ENCODE results near the gene RAMP3.

RAMP3 gene

DNA sequence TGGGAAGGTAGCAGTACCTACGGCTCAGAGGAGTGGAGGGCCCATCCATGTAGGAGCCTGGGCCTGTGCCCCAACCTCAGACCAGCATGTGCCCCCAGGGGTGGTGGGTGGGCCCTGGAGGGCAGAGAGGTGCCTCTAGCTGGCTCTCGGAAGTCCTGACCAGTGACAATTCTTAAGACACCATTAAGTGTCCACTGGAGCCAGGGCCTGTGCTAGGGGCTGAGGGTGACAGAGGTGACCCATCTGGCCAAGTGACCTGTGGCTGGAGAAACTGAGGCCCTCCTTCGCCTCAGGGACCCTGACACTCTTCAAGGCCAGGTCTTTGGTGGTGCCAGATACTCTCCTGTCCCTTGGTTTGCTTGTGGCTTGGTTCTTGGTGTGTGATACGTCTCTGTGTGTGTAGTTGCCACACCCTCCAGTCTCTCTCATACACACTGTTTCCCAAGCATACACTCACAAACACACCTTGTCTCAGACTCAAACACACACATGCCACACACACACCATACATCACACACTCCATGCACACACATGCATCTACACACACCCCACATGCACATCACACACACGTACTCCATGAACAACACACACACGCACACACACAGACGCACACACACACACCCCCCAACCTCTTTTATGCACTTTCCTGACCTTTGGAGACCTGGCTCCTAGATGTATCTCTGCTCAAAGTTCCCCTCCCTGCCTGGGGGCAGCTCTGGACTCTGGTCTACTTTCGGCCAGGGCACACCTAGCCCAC lies 897 bp upstream of the RAMP3 start:
- no CpG with 5 or more reads among the region's 8 CpGs for WGBS (ENCODE audit: insufficient coverage, insufficient read length)
- Histone ChIP-seq H3K4me3 (ENCODE audit: low read length) (peak overlapping the region; percentile 48; the same call in 1 of the 2 replicates), H3K4me1 (ENCODE audit: control insufficient read depth, insufficient read depth, low read length) (peaks cover 2% of the 10 kb centered on the region; the same call in 1 of the 2 replicates), H3K27ac (ENCODE audit: low read length) (no peak overlapping the region), H3K9me3 (ENCODE audit: control insufficient read depth, insufficient read depth, low read length) (no peaks in the 10 kb centered on the region), H3K36me3 (ENCODE audit: control insufficient read depth, insufficient read depth, low read length) (no peaks in the 10 kb centered on the region), H3K27me3 (ENCODE audit: control insufficient read depth, insufficient read depth, low read length) (peaks cover 8% of the 10 kb centered on the region; the same call in 1 of the 2 replicates)
- DNase-seq (ENCODE audit: low read depth, low spot score) = no peak

DNA sequence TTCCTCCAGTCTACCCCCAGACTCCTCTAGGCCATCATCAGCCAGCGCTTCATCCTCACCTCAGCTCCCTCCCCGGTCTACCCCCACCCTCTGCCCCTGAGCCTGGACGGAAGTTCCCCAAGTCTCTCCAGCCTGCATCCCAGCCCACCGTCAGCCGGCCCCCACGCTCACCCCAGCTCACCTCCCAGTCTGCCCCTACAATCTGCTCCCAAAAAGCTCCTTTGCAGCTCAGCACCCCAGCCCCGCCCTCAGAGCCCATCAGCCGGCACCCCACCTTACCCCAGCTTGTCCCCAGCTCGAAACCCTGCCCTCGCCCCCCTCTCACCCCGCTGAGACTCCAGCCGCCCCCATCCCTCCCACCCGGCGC lies 322 bp upstream of the RAMP3 start:
- H3K27ac ChIP-seq (ENCODE audit: low read length) = no peak overlapping the region
- H3K4me3 ChIP-seq (ENCODE audit: low read length) = peak overlapping the region; percentile 48; the same call in 1 of the 2 replicates
- no CpG with 5 or more reads among the region's 14 CpGs for WGBS (ENCODE audit: insufficient coverage, insufficient read length)
- DNase-seq (ENCODE audit: low read depth, low spot score) = no peak
- peaks cover 8% of the 10 kb centered on the region; the same call in 1 of the 2 replicates for H3K27me3 ChIP-seq (ENCODE audit: control insufficient read depth, insufficient read depth, low read length)
- peaks cover 2% of the 10 kb centered on the region; the same call in 1 of the 2 replicates for H3K4me1 ChIP-seq (ENCODE audit: control insufficient read depth, insufficient read depth, low read length)
- no peaks in the 10 kb centered on the region for H3K9me3 ChIP-seq (ENCODE audit: control insufficient read depth, insufficient read depth, low read length)
- no peaks in the 10 kb centered on the region for H3K36me3 ChIP-seq (ENCODE audit: control insufficient read depth, insufficient read depth, low read length)

- Histone ChIP-seq H3K27ac (ENCODE audit: low read length) (no peak overlapping the region), H3K9me3 (ENCODE audit: control insufficient read depth, insufficient read depth, low read length) (no peaks in the 10 kb centered on the region), H3K27me3 (ENCODE audit: control insufficient read depth, insufficient read depth, low read length) (peaks cover 8% of the 10 kb centered on the region; the same call in 1 of the 2 replicates), H3K4me1 (ENCODE audit: control insufficient read depth, insufficient read depth, low read length) (peaks cover 2% of the 10 kb centered on the region; the same call in 1 of the 2 replicates), H3K36me3 (ENCODE audit: control insufficient read depth, insufficient read depth, low read length) (no peaks in the 10 kb centered on the region), H3K4me3 (ENCODE audit: low read length) (no peak overlapping the region)
- no peak for DNase-seq (ENCODE audit: low read depth, low spot score)
- no CpG with 5 or more reads among the region's 1 CpG for WGBS (ENCODE audit: insufficient coverage, insufficient read length)
Measured at GRCh38 chr7:45158471-45158870, 880 bp downstream of the RAMP3 start.

DNA sequence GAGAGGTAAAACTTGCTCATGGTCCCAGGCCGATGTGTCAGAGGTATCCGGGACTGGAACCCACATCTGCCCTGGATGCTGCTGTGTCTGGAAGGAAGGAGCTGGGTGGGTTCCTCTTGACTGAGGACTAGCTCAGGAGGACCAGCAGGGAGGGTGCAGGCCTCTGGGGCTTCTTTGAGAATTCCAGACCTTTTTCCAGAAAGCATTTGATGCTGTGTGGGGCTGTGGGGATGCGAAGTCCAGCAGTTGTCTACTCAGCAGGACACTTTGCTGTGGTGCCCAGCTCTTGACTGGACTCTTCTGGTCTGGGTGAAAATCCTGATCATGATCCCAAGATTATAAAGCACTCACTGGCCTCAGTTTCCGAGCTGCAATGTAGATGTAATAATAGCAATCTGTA lies 1.7 kb downstream of the RAMP3 start:
- H3K36me3 ChIP-seq (ENCODE audit: control insufficient read depth, insufficient read depth, low read length) = no peaks in the 10 kb centered on the region
- H3K9me3 ChIP-seq (ENCODE audit: control insufficient read depth, insufficient read depth, low read length) = no peaks in the 10 kb centered on the region
- peaks cover 8% of the 10 kb centered on the region; the same call in 1 of the 2 replicates for H3K27me3 ChIP-seq (ENCODE audit: control insufficient read depth, insufficient read depth, low read length)
- DNase-seq (ENCODE audit: low read depth, low spot score) = no peak
- H3K27ac ChIP-seq (ENCODE audit: low read length) = no peak overlapping the region
- H3K4me1 ChIP-seq (ENCODE audit: control insufficient read depth, insufficient read depth, low read length) = peaks cover 2% of the 10 kb centered on the region; the same call in 1 of the 2 replicates
- WGBS (ENCODE audit: insufficient coverage, insufficient read length) = no CpG with 5 or more reads among the region's 4 CpGs
- H3K4me3 ChIP-seq (ENCODE audit: low read length) = no peak overlapping the region

- DNase-seq (ENCODE audit: low read depth, low spot score) = no peak
- Histone ChIP-seq H3K36me3 (ENCODE audit: control insufficient read depth, insufficient read depth, low read length) (no peaks in the 10 kb centered on the region), H3K27me3 (ENCODE audit: control insufficient read depth, insufficient read depth, low read length) (peaks cover 8% of the 10 kb centered on the region; the same call in 1 of the 2 replicates), H3K4me1 (ENCODE audit: control insufficient read depth, insufficient read depth, low read length) (peaks cover 2% of the 10 kb centered on the region; the same call in 1 of the 2 replicates), H3K9me3 (ENCODE audit: control insufficient read depth, insufficient read depth, low read length) (no peaks in the 10 kb centered on the region), H3K4me3 (ENCODE audit: low read length) (no peak overlapping the region), H3K27ac (ENCODE audit: low read length) (no peak overlapping the region)
- no CpG with 5 or more reads among the region's 10 CpGs for WGBS (ENCODE audit: insufficient coverage, insufficient read length)
Measured at GRCh38 chr7:45160417-45160881, 2.9 kb downstream of the RAMP3 start.

DNA sequence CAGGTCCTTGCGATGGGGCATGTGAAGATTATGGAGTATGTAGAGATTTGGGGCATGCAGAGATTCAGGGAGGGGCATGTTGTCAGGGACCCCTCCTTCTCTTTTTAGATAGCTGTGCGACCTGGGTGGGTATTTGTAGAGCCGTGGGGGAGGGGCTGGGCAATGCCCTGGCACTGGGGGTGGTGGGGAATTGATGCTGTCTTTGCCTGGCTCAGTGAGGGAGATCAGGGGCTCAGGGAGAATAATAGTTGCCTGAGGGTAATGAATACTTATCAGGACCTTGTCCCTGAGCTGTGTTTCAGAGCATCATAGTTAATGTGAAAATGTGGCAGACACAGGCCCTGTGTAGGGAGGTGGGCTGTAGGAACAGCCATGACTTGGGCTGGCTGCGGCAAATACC lies 3.5 kb downstream of the RAMP3 start:
- H3K27me3 ChIP-seq (ENCODE audit: control insufficient read depth, insufficient read depth, low read length) = peaks cover 8% of the 10 kb centered on the region; the same call in 1 of the 2 replicates
- H3K4me3 ChIP-seq (ENCODE audit: low read length) = no peak overlapping the region
- peaks cover 2% of the 10 kb centered on the region; the same call in 1 of the 2 replicates for H3K4me1 ChIP-seq (ENCODE audit: control insufficient read depth, insufficient read depth, low read length)
- no peak for DNase-seq (ENCODE audit: low read depth, low spot score)
- H3K36me3 ChIP-seq (ENCODE audit: control insufficient read depth, insufficient read depth, low read length) = no peaks in the 10 kb centered on the region
- no peaks in the 10 kb centered on the region for H3K9me3 ChIP-seq (ENCODE audit: control insufficient read depth, insufficient read depth, low read length)
- no CpG with 5 or more reads among the region's 4 CpGs for WGBS (ENCODE audit: insufficient coverage, insufficient read length)
- H3K27ac ChIP-seq (ENCODE audit: low read length) = no peak overlapping the region

DNA sequence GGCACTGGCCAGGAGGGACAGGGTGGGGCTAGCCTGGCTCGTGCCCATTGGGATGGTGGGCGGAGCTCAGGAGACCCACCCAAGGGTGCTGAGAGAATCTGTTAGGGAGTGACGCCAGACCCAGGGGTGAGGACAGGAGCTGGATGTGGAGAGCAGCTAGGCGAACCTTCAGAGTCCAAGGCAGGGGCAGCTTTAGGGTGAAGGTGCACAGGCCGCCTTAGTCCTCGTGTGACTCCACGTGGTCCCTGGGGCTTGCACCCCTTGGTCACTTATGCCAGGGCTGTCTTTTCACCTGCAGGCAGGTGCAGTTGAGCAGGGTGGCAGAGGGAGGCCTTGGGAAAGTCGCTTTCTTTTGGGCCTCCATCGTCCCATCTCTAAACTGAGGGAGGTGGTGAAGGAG lies 4.3 kb downstream of the RAMP3 start:
- Histone ChIP-seq H3K9me3 (ENCODE audit: control insufficient read depth, insufficient read depth, low read length) (no peaks in the 10 kb centered on the region), H3K4me1 (ENCODE audit: control insufficient read depth, insufficient read depth, low read length) (peaks cover under 1% of the 10 kb centered on the region; the same call in 1 of the 2 replicates), H3K36me3 (ENCODE audit: control insufficient read depth, insufficient read depth, low read length) (no peaks in the 10 kb centered on the region), H3K4me3 (ENCODE audit: low read length) (no peak overlapping the region), H3K27me3 (ENCODE audit: control insufficient read depth, insufficient read depth, low read length) (peaks cover 8% of the 10 kb centered on the region; the same call in 1 of the 2 replicates), H3K27ac (ENCODE audit: low read length) (no peak overlapping the region)
- no peak for DNase-seq (ENCODE audit: low read depth, low spot score)
- no CpG with 5 or more reads among the region's 9 CpGs for WGBS (ENCODE audit: insufficient coverage, insufficient read length)

GRCh38 chr7:45162311-45162845 lies 4.8 kb downstream of the RAMP3 start:
- no peaks in the 10 kb centered on the region for H3K36me3 ChIP-seq (ENCODE audit: control insufficient read depth, insufficient read depth, low read length)
- no peak overlapping the region for H3K4me3 ChIP-seq (ENCODE audit: low read length)
- H3K4me1 ChIP-seq (ENCODE audit: control insufficient read depth, insufficient read depth, low read length) = no peaks in the 10 kb centered on the region
- H3K9me3 ChIP-seq (ENCODE audit: control insufficient read depth, insufficient read depth, low read length) = no peaks in the 10 kb centered on the region
- no peak for DNase-seq (ENCODE audit: low read depth, low spot score)
- peaks cover 8% of the 10 kb centered on the region; the same call in 1 of the 2 replicates for H3K27me3 ChIP-seq (ENCODE audit: control insufficient read depth, insufficient read depth, low read length)
- no CpG with 5 or more reads among the region's 3 CpGs for WGBS (ENCODE audit: insufficient coverage, insufficient read length)
- no peak overlapping the region for H3K27ac ChIP-seq (ENCODE audit: low read length)

DNA sequence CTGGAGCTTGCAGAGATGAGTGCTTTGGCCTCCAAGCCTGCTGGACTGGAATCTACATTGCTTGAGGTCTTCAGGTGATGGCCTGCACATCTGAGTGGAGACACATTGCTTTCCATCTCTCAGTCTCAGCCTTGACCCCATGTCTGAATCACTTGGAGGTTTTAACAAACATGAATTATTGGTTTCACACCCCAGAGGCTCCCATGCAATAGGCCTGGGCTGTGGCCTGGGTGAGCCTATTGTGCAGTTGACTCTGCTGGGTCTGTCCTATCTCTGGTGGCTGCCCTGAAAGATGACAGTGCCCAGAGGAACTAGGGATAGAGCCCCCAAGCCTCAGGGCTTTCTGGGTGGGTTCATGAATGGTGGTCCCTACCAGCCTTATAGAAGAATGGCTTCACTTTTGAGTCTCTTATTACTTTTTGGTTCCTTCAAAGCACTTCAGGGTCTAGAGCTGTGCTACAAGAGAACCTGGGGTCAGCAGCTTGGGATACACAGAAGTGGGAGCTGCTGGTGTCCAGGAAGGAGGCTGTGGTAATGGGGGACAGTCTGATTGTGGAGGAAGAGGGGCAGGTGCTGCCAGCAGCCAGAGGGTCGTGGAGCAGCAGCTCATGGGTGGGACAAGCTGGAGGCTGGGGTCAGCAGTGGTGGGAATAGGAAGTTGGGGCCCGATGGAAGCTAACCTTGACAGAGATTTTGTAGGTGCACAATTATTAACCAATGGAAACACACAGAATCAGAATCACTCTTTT lies 5.5 kb downstream of the RAMP3 start:
- no CpG with 5 or more reads among the region's 2 CpGs for WGBS (ENCODE audit: insufficient coverage, insufficient read length)
- Histone ChIP-seq H3K27me3 (ENCODE audit: control insufficient read depth, insufficient read depth, low read length) (peaks cover 6% of the 10 kb centered on the region; the same call in 1 of the 2 replicates), H3K4me1 (ENCODE audit: control insufficient read depth, insufficient read depth, low read length) (no peaks in the 10 kb centered on the region), H3K27ac (ENCODE audit: low read length) (no peak overlapping the region), H3K9me3 (ENCODE audit: control insufficient read depth, insufficient read depth, low read length) (no peaks in the 10 kb centered on the region), H3K4me3 (ENCODE audit: low read length) (no peak overlapping the region), H3K36me3 (ENCODE audit: control insufficient read depth, insufficient read depth, low read length) (no peaks in the 10 kb centered on the region)
- DNase-seq (ENCODE audit: low read depth, low spot score) = no peak

DNA sequence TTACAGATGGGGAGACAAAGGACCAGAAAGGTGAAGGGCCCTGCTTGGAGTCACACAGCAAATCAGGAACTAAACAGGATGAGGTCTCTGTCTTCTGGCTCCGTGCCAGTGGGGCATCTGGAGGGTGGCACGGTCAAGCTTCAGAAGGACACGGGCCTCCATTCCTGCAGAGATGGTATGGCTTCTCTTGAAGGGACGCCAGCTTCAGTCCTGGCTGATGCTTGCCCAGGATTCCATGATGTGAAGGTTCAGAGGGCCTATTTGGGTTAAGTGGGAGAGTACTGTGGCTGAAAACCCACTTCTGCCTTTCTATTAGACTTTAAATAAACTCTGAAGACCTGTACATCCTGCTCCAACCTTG lies 6.1 kb downstream of the RAMP3 start:
- WGBS (ENCODE audit: insufficient coverage, insufficient read length) = no CpG with 5 or more reads among the region's 4 CpGs
- H3K36me3 ChIP-seq (ENCODE audit: control insufficient read depth, insufficient read depth, low read length) = no peaks in the 10 kb centered on the region
- DNase-seq (ENCODE audit: low read depth, low spot score) = no peak
- no peak overlapping the region for H3K27ac ChIP-seq (ENCODE audit: low read length)
- no peak overlapping the region for H3K4me3 ChIP-seq (ENCODE audit: low read length)
- no peaks in the 10 kb centered on the region for H3K4me1 ChIP-seq (ENCODE audit: control insufficient read depth, insufficient read depth, low read length)
- peaks cover 1% of the 10 kb centered on the region; the same call in 1 of the 2 replicates for H3K27me3 ChIP-seq (ENCODE audit: control insufficient read depth, insufficient read depth, low read length)
- no peaks in the 10 kb centered on the region for H3K9me3 ChIP-seq (ENCODE audit: control insufficient read depth, insufficient read depth, low read length)

Data from iPS DF 6.9 (cell line).